Liver (tissue), 9 donors: Measurements from ENCODE around the gene LRIT2. TPM values are rescaled to one million over a fixed set of nuclear protein-coding genes. Genes with fewer than 3 reads are reported as not detected.

ENCODE experiments used
- DNase-seq: peaks from one replicate; pipeline ENCODE4 v3.0.0-alpha.2; 2017; ENCODE audit warnings: low spot score
- H3K27ac ChIP-seq, 2 donors: one replicate each; pipeline ENCODE4 v1.7.0; 2013; ENCODE audit warnings: inconsistent platforms in 2 of 2, low read length in 2 of 2, control low read depth in 1 of 2, low read depth in 1 of 2, mild to moderate bottlenecking in 1 of 2
- H3K27me3 ChIP-seq, 4 donors: one replicate each; pipeline versions ENCODE4 v1.6.1 to v1.7.0; 2013; ENCODE audit warnings: low read length in 3 of 4, inconsistent platforms in 1 of 4, mild to moderate bottlenecking in 1 of 4, moderate library complexity in 1 of 4; ENCODE audit not compliant: control insufficient read depth in 4 of 4, insufficient read depth in 4 of 4
- H3K36me3 ChIP-seq, 4 donors: one replicate each; pipeline versions ENCODE4 v1.6.1 to v1.7.0; 2013; ENCODE audit warnings: low read length in 3 of 4, mild to moderate bottlenecking in 3 of 4, low read depth in 1 of 4, moderate library complexity in 1 of 4; ENCODE audit not compliant: control insufficient read depth in 4 of 4, insufficient read depth in 3 of 4
- H3K4me1 ChIP-seq, 4 donors: one replicate each; pipeline versions ENCODE4 v1.6.1 to v1.7.0; 2013; ENCODE audit warnings: low read length in 3 of 4, mild to moderate bottlenecking in 3 of 4, moderate library complexity in 1 of 4; ENCODE audit not compliant: control insufficient read depth in 4 of 4, insufficient read depth in 4 of 4
- H3K4me3 ChIP-seq, 3 donors: one replicate each; pipeline versions ENCODE4 v1.6.1 to v1.7.0; 2013; ENCODE audit warnings: low read length in 3 of 3, control low read depth in 1 of 3, low read depth in 1 of 3, mild to moderate bottlenecking in 1 of 3
- H3K9ac ChIP-seq, 2 donors: one replicate each; pipeline ENCODE4 v1.7.0; 2013; ENCODE audit warnings: low read length in 2 of 2, mild to moderate bottlenecking in 2 of 2, moderate library complexity in 2 of 2, control low read depth in 1 of 2, low read depth in 1 of 2
- H3K9me3 ChIP-seq, 4 donors: one replicate each; pipeline versions ENCODE4 v1.6.1 to v1.7.0; 2013; ENCODE audit warnings: low read length in 3 of 4; ENCODE audit not compliant: control insufficient read depth in 4 of 4
- CTCF ChIP-seq: fragments of 150-350 bp; IDR thresholded peaks from 2 replicates; pipeline ENCODE4 v1.5.1; 2017; ENCODE audit warnings: improper control_type of control experiment, low read depth, low read length; ENCODE audit not compliant: missing input control
- EGR1 ChIP-seq, 2 donors: IDR thresholded peaks; 2 replicates each; pipeline ENCODE4 v1.6.1; 2016 to 2018; ENCODE audit warnings: antibody characterized with exemption in 2 of 2, low read depth in 2 of 2
- FOXA1 ChIP-seq: IDR thresholded peaks from 2 replicates; pipeline ENCODE4 v1.6.1; 2016; ENCODE audit warnings: antibody characterized with exemption
- FOXA2 ChIP-seq: IDR thresholded peaks from 2 replicates; pipeline ENCODE4 v1.6.1; 2016; ENCODE audit warnings: antibody characterized with exemption
- GABPA ChIP-seq, 2 donors: IDR thresholded peaks in 1 of 2; conservative IDR thresholded peaks in 1 of 2; 2 replicates each; pipeline ENCODE4 v1.6.1; 2016; ENCODE audit warnings: antibody characterized with exemption in 2 of 2, mild to moderate bottlenecking in 1 of 2, moderate library complexity in 1 of 2
- HNF4A ChIP-seq, 2 donors: conservative IDR thresholded peaks; 2 replicates each; pipeline ENCODE4 v1.6.1; 2016; ENCODE audit warnings: antibody characterized with exemption in 2 of 2, mild to moderate bottlenecking in 2 of 2
- JUND ChIP-seq, 2 donors: IDR thresholded peaks; 2 replicates each; pipeline ENCODE4 v1.6.1; 2016; ENCODE audit warnings: antibody characterized with exemption in 2 of 2
- NR2F2 ChIP-seq: IDR thresholded peaks from 2 replicates; pipeline ENCODE4 v1.6.1; 2016; ENCODE audit warnings: antibody characterized with exemption
- RXRA ChIP-seq, 2 donors: IDR thresholded peaks; 2 replicates each; pipeline ENCODE4 v1.6.1; 2017 to 2018; ENCODE audit warnings: antibody characterized with exemption in 2 of 2, mild to moderate bottlenecking in 1 of 2
- SP1 ChIP-seq: IDR thresholded peaks from 2 replicates; pipeline ENCODE4 v1.6.1; 2018; ENCODE audit warnings: antibody characterized with exemption, mild to moderate bottlenecking
- TAF1 ChIP-seq: conservative IDR thresholded peaks from 2 replicates; pipeline ENCODE4 v1.6.1; 2016; ENCODE audit warnings: antibody characterized with exemption, mild to moderate bottlenecking
- WGBS: extraction: QIAGEN DNeasy Blood & Tissue Kit; methylation state at CpG from one replicate; pipeline ENCODE4 v1.1.7; 2013; 5-methylcytosine and 5-hydroxymethylcytosine counted together
- polyA plus RNA-seq, 2 donors: library from polyadenylated mRNA; stranded (reverse) in 1 of 2; unstranded in 1 of 2; fragments of 200-250 nt in 1 of 2; fragments of >200 nt in 1 of 2; fragmentation: Nextera tagmentation in 1 of 2; extraction: Ambion mirVana in 1 of 2; gene quantifications; one replicate each; pipeline versions ENCODE4 v1.2.1 to v1.2.3, GENCODE V29; 2013 to 2015
- total RNA-seq, 2 donors: library from RNA; depleted of rRNA; stranded (reverse); fragments of >200 nt; gene quantifications; one replicate each; pipeline ENCODE4 v1.2.3, GENCODE V29; 2014
- TF ChIP-seq, protein P1 (sequence below): IDR thresholded peaks from 2 replicates; pipeline ENCODE4 v1.6.1; 2016; ENCODE audit warnings: antibody characterized with exemption
- TF ChIP-seq, protein P2 (sequence below): IDR thresholded peaks from 2 replicates; pipeline ENCODE4 v1.6.1; 2016; ENCODE audit warnings: antibody characterized with exemption, mild to moderate bottlenecking
- TF ChIP-seq, protein P3 (sequence below): IDR thresholded peaks from 2 replicates; pipeline ENCODE4 v1.6.1; 2016; ENCODE audit warnings: antibody characterized with exemption
- donor health status: healthy.
- donor health status: healthy.
- donor health status: healthy.
- donor health status: healthy.
- donor health status: healthy.

Gene LRIT2
- total and polyA plus RNA-seq, 4 donors: not detected

- Histone ChIP-seq H3K27me3 (peaks cover 0 to 6% (median 0%) of the 10 kb centered on the region in 4 donors), H3K27ac (no peak overlapping the region), H3K4me1 (no peaks in the 10 kb centered on the region), H3K9me3 (no peaks in the 10 kb centered on the region), H3K36me3 (no peaks in the 10 kb centered on the region), H3K9ac (no peak overlapping the region), H3K4me3 (no peak overlapping the region)
- WGBS: 91% methylated on average over 4 of the region's 4 CpGs
- TF ChIP-seq GABPA (IDR thresholded peaks at IDR 0.05 in 1 of 2, conservative IDR thresholded peaks at IDR 0.05 in 1 of 2) (no peak), EGR1 (IDR thresholded peaks at IDR 0.05; ENCODE audit: low read depth in 2 of 2) (no peak), CTCF (no peak), SP1 (no peak), JUND (IDR thresholded peaks at IDR 0.05) (no peak), TAF1 (no peak), FOXA1 (no peak), HNF4A (conservative IDR thresholded peaks at IDR 0.05) (no peak), RXRA (IDR thresholded peaks at IDR 0.05) (no peak), NR2F2 (no peak), FOXA2 (no peak)
- TF ChIP-seq, protein P1, sequence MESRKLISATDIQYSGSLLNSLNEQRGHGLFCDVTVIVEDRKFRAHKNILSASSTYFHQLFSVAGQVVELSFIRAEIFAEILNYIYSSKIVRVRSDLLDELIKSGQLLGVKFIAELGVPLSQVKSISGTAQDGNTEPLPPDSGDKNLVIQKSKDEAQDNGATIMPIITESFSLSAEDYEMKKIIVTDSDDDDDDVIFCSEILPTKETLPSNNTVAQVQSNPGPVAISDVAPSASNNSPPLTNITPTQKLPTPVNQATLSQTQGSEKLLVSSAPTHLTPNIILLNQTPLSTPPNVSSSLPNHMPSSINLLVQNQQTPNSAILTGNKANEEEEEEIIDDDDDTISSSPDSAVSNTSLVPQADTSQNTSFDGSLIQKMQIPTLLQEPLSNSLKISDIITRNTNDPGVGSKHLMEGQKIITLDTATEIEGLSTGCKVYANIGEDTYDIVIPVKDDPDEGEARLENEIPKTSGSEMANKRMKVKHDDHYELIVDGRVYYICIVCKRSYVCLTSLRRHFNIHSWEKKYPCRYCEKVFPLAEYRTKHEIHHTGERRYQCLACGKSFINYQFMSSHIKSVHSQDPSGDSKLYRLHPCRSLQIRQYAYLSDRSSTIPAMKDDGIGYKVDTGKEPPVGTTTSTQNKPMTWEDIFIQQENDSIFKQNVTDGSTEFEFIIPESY: no peak
- TF ChIP-seq, protein P2, sequence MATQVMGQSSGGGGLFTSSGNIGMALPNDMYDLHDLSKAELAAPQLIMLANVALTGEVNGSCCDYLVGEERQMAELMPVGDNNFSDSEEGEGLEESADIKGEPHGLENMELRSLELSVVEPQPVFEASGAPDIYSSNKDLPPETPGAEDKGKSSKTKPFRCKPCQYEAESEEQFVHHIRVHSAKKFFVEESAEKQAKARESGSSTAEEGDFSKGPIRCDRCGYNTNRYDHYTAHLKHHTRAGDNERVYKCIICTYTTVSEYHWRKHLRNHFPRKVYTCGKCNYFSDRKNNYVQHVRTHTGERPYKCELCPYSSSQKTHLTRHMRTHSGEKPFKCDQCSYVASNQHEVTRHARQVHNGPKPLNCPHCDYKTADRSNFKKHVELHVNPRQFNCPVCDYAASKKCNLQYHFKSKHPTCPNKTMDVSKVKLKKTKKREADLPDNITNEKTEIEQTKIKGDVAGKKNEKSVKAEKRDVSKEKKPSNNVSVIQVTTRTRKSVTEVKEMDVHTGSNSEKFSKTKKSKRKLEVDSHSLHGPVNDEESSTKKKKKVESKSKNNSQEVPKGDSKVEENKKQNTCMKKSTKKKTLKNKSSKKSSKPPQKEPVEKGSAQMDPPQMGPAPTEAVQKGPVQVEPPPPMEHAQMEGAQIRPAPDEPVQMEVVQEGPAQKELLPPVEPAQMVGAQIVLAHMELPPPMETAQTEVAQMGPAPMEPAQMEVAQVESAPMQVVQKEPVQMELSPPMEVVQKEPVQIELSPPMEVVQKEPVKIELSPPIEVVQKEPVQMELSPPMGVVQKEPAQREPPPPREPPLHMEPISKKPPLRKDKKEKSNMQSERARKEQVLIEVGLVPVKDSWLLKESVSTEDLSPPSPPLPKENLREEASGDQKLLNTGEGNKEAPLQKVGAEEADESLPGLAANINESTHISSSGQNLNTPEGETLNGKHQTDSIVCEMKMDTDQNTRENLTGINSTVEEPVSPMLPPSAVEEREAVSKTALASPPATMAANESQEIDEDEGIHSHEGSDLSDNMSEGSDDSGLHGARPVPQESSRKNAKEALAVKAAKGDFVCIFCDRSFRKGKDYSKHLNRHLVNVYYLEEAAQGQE: no peak
- TF ChIP-seq, protein P3, sequence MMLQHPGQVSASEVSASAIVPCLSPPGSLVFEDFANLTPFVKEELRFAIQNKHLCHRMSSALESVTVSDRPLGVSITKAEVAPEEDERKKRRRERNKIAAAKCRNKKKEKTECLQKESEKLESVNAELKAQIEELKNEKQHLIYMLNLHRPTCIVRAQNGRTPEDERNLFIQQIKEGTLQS: no peak
- DNase-seq: no peak
Observed at GRCh38 chr10:84217746-84218145, 7.6 kb downstream of the LRIT2 start.

- H3K36me3 ChIP-seq: no peaks in the 10 kb centered on the region
- H3K9ac ChIP-seq: no peak overlapping the region
- DNase-seq: no peak
- no peak overlapping the region for H3K27ac ChIP-seq
- WGBS: 84% methylated on average over 9 of the region's 9 CpGs
- no peaks in the 10 kb centered on the region for H3K9me3 ChIP-seq
- H3K4me1 ChIP-seq: no peaks in the 10 kb centered on the region
- no peak overlapping the region for H3K4me3 ChIP-seq
- H3K27me3 ChIP-seq: peaks cover 0 to 2% (median 0%) of the 10 kb centered on the region in 4 donors
- TF ChIP-seq, protein P3: no peak
- TF ChIP-seq JUND (IDR thresholded peaks at IDR 0.05) (no peak), SP1 (no peak), FOXA2 (no peak)
Observed at GRCh38 chr10:84216834-84217233, 8.5 kb downstream of the LRIT2 start.
